Measurements from ENCODE around the gene LRMDA.

LRMDA gene

DNA sequence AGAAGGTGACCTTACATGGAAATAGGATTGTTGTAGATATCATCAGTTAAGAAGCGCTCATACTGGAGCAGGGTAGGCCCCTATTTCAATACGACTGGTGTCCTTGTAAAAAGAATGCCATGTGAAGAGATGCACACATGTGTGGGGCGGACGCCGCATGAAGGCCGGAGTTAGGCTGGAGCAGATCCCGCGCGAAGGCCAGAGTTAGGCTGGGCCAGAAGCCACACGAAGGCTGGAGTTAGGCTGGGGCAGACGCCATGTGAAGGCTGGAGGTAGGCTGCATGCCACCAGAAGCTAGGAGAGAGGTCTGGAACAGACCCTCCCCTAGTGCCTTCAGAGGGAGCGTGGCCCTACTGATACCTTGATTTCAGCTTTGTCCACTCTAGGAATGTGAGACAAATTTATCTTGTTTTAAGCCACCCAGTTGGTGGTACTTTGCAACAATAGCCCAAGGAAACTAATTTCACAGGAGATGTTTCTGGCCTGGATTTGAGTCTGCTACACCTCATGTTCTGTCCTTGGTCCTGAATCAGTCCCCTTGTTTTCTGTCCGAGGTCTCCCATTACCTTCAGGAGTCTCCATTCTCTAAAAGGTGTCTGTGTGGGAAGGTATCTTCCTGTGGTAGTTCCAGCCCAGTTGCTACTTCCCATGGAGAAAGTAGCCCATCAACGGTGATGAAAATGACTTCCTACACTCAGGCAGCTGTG, 585.8 kb downstream of the LRMDA start:
- Histone ChIP-seq H3K9ac (ENCODE audit: low read depth, low read length) (no peak overlapping the region), H3K36me3 (ENCODE audit: insufficient read depth, low read length) (no peaks in the 10 kb centered on the region), H3K27ac (ENCODE audit: low read length) (no peak overlapping the region), H2AFZ (ENCODE audit: low read depth, low read length) (no peak overlapping the region), H4K20me1 (ENCODE audit: insufficient read depth, low read length) (no peaks in the 10 kb centered on the region), H3K9me3 (ENCODE audit: insufficient read depth, low read length, severe bottlenecking) (no peaks in the 10 kb centered on the region), H3K4me3 (ENCODE audit: low read depth in 1 of 2, low read length in 2 of 2) (no peak overlapping the region), H3K4me1 (ENCODE audit: insufficient read depth, low read length) (no peaks in the 10 kb centered on the region), H3K27me3 (ENCODE audit: insufficient read depth, low read length, poor library complexity) (peaks cover 4% of the 10 kb centered on the region), H3K4me2 (ENCODE audit: insufficient read depth, low read length) (no peak overlapping the region), H3K79me2 (ENCODE audit: insufficient read depth, low read length) (no peaks in the 10 kb centered on the region)
- ATAC-seq (ENCODE audit: insufficient read depth, low read depth) (no peak), DNase-seq (no peak)
- TF ChIP-seq, protein P1, sequence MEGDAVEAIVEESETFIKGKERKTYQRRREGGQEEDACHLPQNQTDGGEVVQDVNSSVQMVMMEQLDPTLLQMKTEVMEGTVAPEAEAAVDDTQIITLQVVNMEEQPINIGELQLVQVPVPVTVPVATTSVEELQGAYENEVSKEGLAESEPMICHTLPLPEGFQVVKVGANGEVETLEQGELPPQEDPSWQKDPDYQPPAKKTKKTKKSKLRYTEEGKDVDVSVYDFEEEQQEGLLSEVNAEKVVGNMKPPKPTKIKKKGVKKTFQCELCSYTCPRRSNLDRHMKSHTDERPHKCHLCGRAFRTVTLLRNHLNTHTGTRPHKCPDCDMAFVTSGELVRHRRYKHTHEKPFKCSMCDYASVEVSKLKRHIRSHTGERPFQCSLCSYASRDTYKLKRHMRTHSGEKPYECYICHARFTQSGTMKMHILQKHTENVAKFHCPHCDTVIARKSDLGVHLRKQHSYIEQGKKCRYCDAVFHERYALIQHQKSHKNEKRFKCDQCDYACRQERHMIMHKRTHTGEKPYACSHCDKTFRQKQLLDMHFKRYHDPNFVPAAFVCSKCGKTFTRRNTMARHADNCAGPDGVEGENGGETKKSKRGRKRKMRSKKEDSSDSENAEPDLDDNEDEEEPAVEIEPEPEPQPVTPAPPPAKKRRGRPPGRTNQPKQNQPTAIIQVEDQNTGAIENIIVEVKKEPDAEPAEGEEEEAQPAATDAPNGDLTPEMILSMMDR (IDR thresholded peaks at IDR 0.05; ENCODE audit: borderline replicate concordance, extremely low read depth, low read length, poor library complexity, severe bottlenecking) = no peak
- TF ChIP-seq EZH2 (IDR thresholded peaks at IDR 0.05; ENCODE audit: borderline replicate concordance, low read depth, low read length, severe bottlenecking) = no peak

DNA sequence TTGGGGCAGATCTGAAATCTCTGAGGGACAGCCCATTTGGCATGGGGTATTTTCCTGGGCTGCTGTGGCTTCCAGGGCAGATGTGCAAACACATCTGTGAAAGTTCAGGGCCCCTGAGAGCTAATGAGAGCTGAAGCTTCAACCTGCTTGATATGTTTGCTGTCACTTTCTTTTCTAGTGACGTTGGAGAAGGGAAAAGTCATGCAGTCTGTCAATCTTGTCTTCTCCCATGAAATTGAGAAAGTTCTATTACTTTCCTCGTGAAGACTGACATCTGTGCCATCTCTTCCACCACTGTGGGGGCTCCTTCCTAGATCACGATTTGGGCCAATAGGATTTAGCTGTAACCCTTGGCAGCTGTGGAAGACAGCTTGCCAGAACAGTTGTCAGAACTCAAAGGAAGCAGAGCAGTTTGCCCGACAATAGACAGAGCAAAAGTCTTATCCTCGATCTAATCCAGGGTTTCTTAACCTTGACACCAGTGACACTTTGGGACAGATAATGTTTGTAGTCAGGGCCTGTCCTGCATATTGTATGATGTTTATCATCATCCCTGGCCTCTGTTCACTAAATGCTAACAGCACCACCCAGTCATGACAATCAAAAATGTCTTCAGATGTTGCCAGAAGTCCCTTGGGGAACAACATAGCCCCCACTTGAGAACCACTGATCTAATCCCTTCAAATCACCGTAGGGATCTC, 586.5 kb downstream of the LRMDA start:
- ATAC-seq (ENCODE audit: insufficient read depth, low read depth) = no peak
- Histone ChIP-seq H2AFZ (ENCODE audit: low read depth, low read length) (no peak overlapping the region), H3K79me2 (ENCODE audit: insufficient read depth, low read length) (no peaks in the 10 kb centered on the region), H3K4me1 (ENCODE audit: insufficient read depth, low read length) (no peaks in the 10 kb centered on the region), H3K27ac (ENCODE audit: low read length) (no peak overlapping the region), H3K36me3 (ENCODE audit: insufficient read depth, low read length) (no peaks in the 10 kb centered on the region), H3K9ac (ENCODE audit: low read depth, low read length) (no peak overlapping the region), H3K4me2 (ENCODE audit: insufficient read depth, low read length) (no peak overlapping the region), H3K4me3 (ENCODE audit: low read depth in 1 of 2, low read length in 2 of 2) (no peak overlapping the region), H3K27me3 (ENCODE audit: insufficient read depth, low read length, poor library complexity) (peaks cover 4% of the 10 kb centered on the region), H3K9me3 (ENCODE audit: insufficient read depth, low read length, severe bottlenecking) (no peaks in the 10 kb centered on the region), H4K20me1 (ENCODE audit: insufficient read depth, low read length) (no peaks in the 10 kb centered on the region)
- TF ChIP-seq, protein P1 (IDR thresholded peaks at IDR 0.05; ENCODE audit: borderline replicate concordance, extremely low read depth, low read length, poor library complexity, severe bottlenecking) = no peak
- no peak for TF ChIP-seq EZH2 (IDR thresholded peaks at IDR 0.05; ENCODE audit: borderline replicate concordance, low read depth, low read length, severe bottlenecking)
- no peak for DNase-seq

DNA sequence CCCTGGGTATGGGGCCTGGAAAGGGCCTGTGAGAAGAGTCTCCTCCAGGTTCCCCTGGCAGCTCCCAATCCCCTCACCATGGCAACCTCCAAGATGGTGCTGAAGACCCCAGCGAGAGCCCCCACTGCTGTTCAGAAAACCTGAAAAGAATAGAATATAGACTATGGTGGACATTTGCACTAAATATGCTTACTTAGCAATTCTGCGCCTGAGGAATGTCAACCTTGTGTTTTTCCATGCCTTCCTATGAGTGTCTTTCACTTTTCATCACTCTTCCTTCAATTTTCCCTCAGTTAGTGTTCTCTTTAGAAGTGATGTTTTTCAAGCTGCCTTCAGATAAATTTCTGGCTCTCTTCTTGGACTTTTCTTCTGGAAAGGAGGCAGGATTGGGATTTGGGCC, 589.2 kb downstream of the LRMDA start:
- Histone ChIP-seq H3K36me3 (ENCODE audit: insufficient read depth, low read length) (no peaks in the 10 kb centered on the region), H3K4me3 (ENCODE audit: low read depth in 1 of 2, low read length in 2 of 2) (no peak overlapping the region), H3K27ac (ENCODE audit: low read length) (no peak overlapping the region), H3K27me3 (ENCODE audit: insufficient read depth, low read length, poor library complexity) (peaks cover 4% of the 10 kb centered on the region), H3K4me2 (ENCODE audit: insufficient read depth, low read length) (no peak overlapping the region), H3K9me3 (ENCODE audit: insufficient read depth, low read length, severe bottlenecking) (no peaks in the 10 kb centered on the region), H3K79me2 (ENCODE audit: insufficient read depth, low read length) (no peaks in the 10 kb centered on the region), H4K20me1 (ENCODE audit: insufficient read depth, low read length) (no peaks in the 10 kb centered on the region), H3K9ac (ENCODE audit: low read depth, low read length) (no peak overlapping the region), H2AFZ (ENCODE audit: low read depth, low read length) (no peak overlapping the region), H3K4me1 (ENCODE audit: insufficient read depth, low read length) (no peaks in the 10 kb centered on the region)
- no peak for TF ChIP-seq EZH2 (IDR thresholded peaks at IDR 0.05; ENCODE audit: borderline replicate concordance, low read depth, low read length, severe bottlenecking)
- TF ChIP-seq, protein P1 (IDR thresholded peaks at IDR 0.05; ENCODE audit: borderline replicate concordance, extremely low read depth, low read length, poor library complexity, severe bottlenecking) = no peak
- DNase-seq = no peak
- no peak for ATAC-seq (ENCODE audit: insufficient read depth, low read depth)

Measured in DND-41 (cell line).